DND-41 (cell line): ENCODE results near the gene ARHGEF25.
A peak's percentile ranks its signal among the peaks of the same experiment; 100 is the strongest.

ENCODE experiments used
- ATAC-seq: fragments of 200-7000 bp; cut with Tn5 transposase; 3 replicates; pipeline ENCODE4 v1.9.1; 2021; ENCODE audit warnings: low read depth; ENCODE audit not compliant: insufficient read depth
- DNase-seq: peaks from one replicate; pipeline ENCODE4 v3.0.0-alpha.2; 2020
- H2AFZ ChIP-seq: 2 replicates; pipeline ENCODE4 v1.6.0; 2012; ENCODE audit warnings: low read depth, low read length
- H3K27ac ChIP-seq: 2 replicates; pipeline ENCODE4 v1.5.1; 2012; ENCODE audit warnings: low read length, inconsistent platforms
- H3K27me3 ChIP-seq: fragments of 200-600 bp; sonication (generic); 2 replicates; pipeline ENCODE4 v1.6.0; 2012; ENCODE audit warnings: low read length, mild to moderate bottlenecking, inconsistent platforms; ENCODE audit not compliant: insufficient read depth, poor library complexity
- H3K36me3 ChIP-seq: 2 replicates; pipeline ENCODE4 v1.5.1; 2012; ENCODE audit warnings: low read length, inconsistent platforms; ENCODE audit not compliant: insufficient read depth
- H3K4me1 ChIP-seq: 2 replicates; pipeline ENCODE4 v1.5.1; 2012; ENCODE audit warnings: mild to moderate bottlenecking, low read length; ENCODE audit not compliant: insufficient read depth
- H3K4me2 ChIP-seq: 2 replicates; pipeline ENCODE4 v1.6.0; 2012; ENCODE audit warnings: mild to moderate bottlenecking, moderate library complexity, low read length, inconsistent platforms; ENCODE audit not compliant: insufficient read depth
- H3K4me3 ChIP-seq, 2 experiments: fragments of 200-600 bp in 1 of 2; shearing (Covaris generic) in 1 of 2; 2 replicates each; pipeline ENCODE4 v1.5.1; 2012 to 2016; ENCODE audit warnings: inconsistent platforms in 2 of 2, low read length in 2 of 2, mild to moderate bottlenecking in 2 of 2, low read depth in 1 of 2, moderate library complexity in 1 of 2
- H3K79me2 ChIP-seq: 2 replicates; pipeline ENCODE4 v1.6.0; 2012; ENCODE audit warnings: low read length, inconsistent platforms; ENCODE audit not compliant: insufficient read depth
- H3K9ac ChIP-seq: 2 replicates; pipeline ENCODE4 v1.6.0; 2012; ENCODE audit warnings: low read depth, mild to moderate bottlenecking, inconsistent platforms, low read length, moderate library complexity
- H3K9me3 ChIP-seq: 2 replicates; pipeline ENCODE4 v1.5.1; 2012; ENCODE audit warnings: low read length, moderate library complexity, mild to moderate bottlenecking, inconsistent platforms; ENCODE audit not compliant: insufficient read depth, severe bottlenecking
- H4K20me1 ChIP-seq: 2 replicates; pipeline ENCODE4 v1.6.0; 2012; ENCODE audit warnings: low read length; ENCODE audit not compliant: insufficient read depth
- CTCF ChIP-seq: IDR thresholded peaks from 2 replicates; pipeline ENCODE4 v1.5.1; 2012; ENCODE audit warnings: borderline replicate concordance, low read length, moderate library complexity, mild to moderate bottlenecking; ENCODE audit not compliant: poor library complexity, severe bottlenecking; ENCODE audit errors: extremely low read depth
- EZH2 ChIP-seq: IDR thresholded peaks from 3 replicates; pipeline ENCODE4 v1.6.1; 2012; ENCODE audit warnings: borderline replicate concordance, low read depth, mild to moderate bottlenecking, moderate library complexity, low read length, inconsistent platforms; ENCODE audit not compliant: severe bottlenecking

The ARHGEF25 gene

DNA sequence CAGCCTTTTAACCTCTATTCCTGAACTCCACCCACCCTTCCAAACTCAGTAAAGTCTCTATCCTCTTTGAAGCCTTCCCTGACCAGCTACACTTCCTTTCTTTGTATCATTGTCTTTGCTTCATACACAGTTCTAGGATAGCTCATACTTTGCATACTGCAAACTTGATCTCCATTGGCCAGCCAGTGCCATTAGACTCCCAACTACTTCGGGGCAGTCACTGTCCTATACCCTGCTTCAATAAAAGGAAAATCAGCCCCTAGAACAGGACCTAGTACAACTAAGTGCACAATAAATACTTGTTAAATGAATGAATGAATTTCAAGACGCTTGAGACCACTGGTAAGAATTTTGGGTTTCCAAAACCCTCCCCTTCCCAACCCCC is 20.8 kb upstream of the ARHGEF25 start:
- H3K27ac ChIP-seq = peak overlapping the region; percentile 79
- TF ChIP-seq EZH2 (no peak), CTCF (no peak)
- peak overlapping the region; percentile 82 to 90 for H3K4me3 ChIP-seq
- peaks cover 3% of the 10 kb centered on the region for H3K27me3 ChIP-seq
- DNase-seq (no peak), ATAC-seq (no peak)
- no peaks in the 10 kb centered on the region for H3K9me3 ChIP-seq
- no peaks in the 10 kb centered on the region; the same call in 1 of the 2 replicates for H4K20me1 ChIP-seq
- peak overlapping the region; percentile 92 for H3K4me2 ChIP-seq
- peak overlapping the region; percentile 99 for H2AFZ ChIP-seq
- H3K9ac ChIP-seq = peak overlapping the region; percentile 73
- H3K36me3 ChIP-seq = peaks cover 16% of the 10 kb centered on the region; the same call in 1 of the 2 replicates
- peaks cover 26% of the 10 kb centered on the region for H3K79me2 ChIP-seq
- peaks cover 35% of the 10 kb centered on the region for H3K4me1 ChIP-seq

DNA sequence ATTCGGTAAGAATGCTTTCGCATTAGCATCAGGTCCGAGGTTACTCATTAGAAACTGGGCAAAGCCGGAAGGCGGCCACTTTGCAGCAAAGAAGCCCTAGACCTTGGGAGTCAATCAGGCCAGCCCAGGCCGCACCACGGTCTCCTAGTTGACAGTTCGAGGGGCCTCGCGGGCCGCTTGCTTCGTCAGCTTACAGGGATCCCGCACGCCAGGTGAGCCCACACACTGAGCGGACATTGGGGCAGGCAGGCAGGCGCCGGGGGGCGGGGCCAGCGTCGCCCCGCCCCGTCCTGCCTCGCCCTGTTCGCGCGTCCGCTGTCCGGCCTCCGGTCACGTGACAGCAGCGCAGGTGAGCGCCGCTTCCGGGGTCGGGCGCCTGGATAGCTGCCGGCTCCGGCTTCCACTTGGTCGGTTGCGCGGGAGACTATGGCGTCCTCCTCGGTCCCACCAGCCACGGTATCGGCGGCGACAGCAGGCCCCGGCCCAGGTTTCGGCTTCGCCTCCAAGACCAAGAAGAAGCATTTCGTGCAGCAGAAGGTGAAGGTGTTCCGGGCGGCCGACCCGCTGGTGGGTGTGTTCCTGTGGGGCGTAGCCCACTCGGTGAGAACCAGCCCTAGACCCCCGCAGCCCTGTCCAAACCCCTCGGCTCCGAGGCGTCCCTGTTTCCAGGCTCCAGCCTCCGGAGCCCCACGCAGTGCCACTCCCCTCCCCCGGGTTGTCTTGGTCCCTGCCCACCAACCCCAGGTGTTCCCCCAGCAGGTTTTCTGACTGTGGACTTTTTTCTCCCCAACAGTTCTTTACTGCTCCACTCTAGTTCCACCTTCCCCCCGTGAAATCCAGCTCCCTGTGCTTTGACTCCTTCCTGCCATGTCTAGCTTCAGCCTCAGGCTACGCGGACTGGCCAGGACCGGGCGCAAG is 20.1 kb upstream of the ARHGEF25 start, which contains the start of gene PIP4K2C:
PIP4K2C (plus strand) TSS at position 329 of the 918 bp plus-strand sequence; CDS start at position 427, 98 bp downstream.
- H4K20me1 ChIP-seq = no peaks in the 10 kb centered on the region; the same call in 1 of the 2 replicates
- ATAC-seq (peak; percentile 88), DNase-seq (peak; percentile 79)
- peaks cover 35% of the 10 kb centered on the region for H3K4me1 ChIP-seq
- peak within 1 kb of the TSS; percentile 92 for H3K4me2 ChIP-seq
- H3K9ac ChIP-seq = peak within 1 kb of the TSS; percentile 73
- H3K4me3 ChIP-seq = peak within 1 kb of the TSS; percentile 82 to 90
- peaks cover 23% of the 10 kb centered on the region; the same call in 1 of the 2 replicates for H3K36me3 ChIP-seq
- no peaks in the 10 kb centered on the region for H3K27me3 ChIP-seq
- TF ChIP-seq CTCF (no peak), EZH2 (no peak)
- no peaks in the 10 kb centered on the region for H3K9me3 ChIP-seq
- peaks cover 26% of the 10 kb centered on the region for H3K79me2 ChIP-seq
- H2AFZ ChIP-seq = peak within 1 kb of the TSS; percentile 99
- peak within 1 kb of the TSS; percentile 79 for H3K27ac ChIP-seq

GRCh38 chr12:57591782-57592325 is 19.4 kb upstream of the ARHGEF25 start:
- Histone ChIP-seq H3K79me2 (peaks cover 26% of the 10 kb centered on the region), H3K4me1 (peaks cover 35% of the 10 kb centered on the region), H3K4me2 (peak overlapping the region; percentile 92), H3K4me3 (peak overlapping the region; percentile 82 to 90), H4K20me1 (no peaks in the 10 kb centered on the region; the same call in 1 of the 2 replicates), H2AFZ (peak overlapping the region; percentile 99), H3K9me3 (no peaks in the 10 kb centered on the region), H3K9ac (peak overlapping the region; percentile 73), H3K27me3 (no peaks in the 10 kb centered on the region), H3K36me3 (peaks cover 27% of the 10 kb centered on the region; the same call in 1 of the 2 replicates), H3K27ac (peak overlapping the region; percentile 79)
- DNase-seq (no peak), ATAC-seq (no peak; the same call in 2 of the 3 replicates)
- no peak for TF ChIP-seq EZH2
- TF ChIP-seq CTCF = no peak
